ENCODE results near the gene NEK2. TPM values are rescaled to one million over a fixed set of nuclear protein-coding genes. Genes with fewer than 3 reads are reported as not detected.

Gene NEK2
- total RNA-seq, 1 experiment from 2014 or later = 17.6 TPM

- no peak overlapping the region for H3K23ac ChIP-seq (ENCODE audit: insufficient read length, low read depth, low read length)
- H3T11ph ChIP-seq (ENCODE audit: low read length) = no peak overlapping the region
- no peaks in the 10 kb centered on the region for H3K4me1 ChIP-seq (ENCODE audit: insufficient read depth, low read length)
- H2BK120ac ChIP-seq (ENCODE audit: low read depth, low read length, poor library complexity, severe bottlenecking) = no peak overlapping the region
- H3K56ac ChIP-seq (ENCODE audit: insufficient read length, low read depth, low read length) = no peak overlapping the region
- no peak overlapping the region for H2BK12ac ChIP-seq (ENCODE audit: insufficient read length, low read depth, low read length)
- no peaks in the 10 kb centered on the region for H3K36me3 Mint-ChIP-seq (ENCODE audit: insufficient read depth in 1 of 3, low read depth in 3 of 3)
- H3K23me2 ChIP-seq (ENCODE audit: insufficient read length, low read depth, low read length, poor library complexity, severe bottlenecking) = no peaks in the 10 kb centered on the region
- H3K4ac ChIP-seq (ENCODE audit: low read depth, low read length) = no peak overlapping the region
- no peak overlapping the region for H3K9ac ChIP-seq (ENCODE audit: extremely low read depth, insufficient read length, low read length)
- H2AFZ ChIP-seq (ENCODE audit: low read length) = no peak overlapping the region
- no peak overlapping the region for H3K4me2 ChIP-seq (ENCODE audit: insufficient read depth, insufficient read length, low read length)
- no peaks in the 10 kb centered on the region; the same call in 1 of the 2 replicates for H3K27me3 Mint-ChIP-seq (ENCODE audit: low read depth)
- H3K18ac ChIP-seq (ENCODE audit: insufficient read length, low read depth, low read length) = no peak overlapping the region
- no peaks in the 10 kb centered on the region for H3K27me3 ChIP-seq (ENCODE audit: insufficient read depth, low read length)
- no peak overlapping the region for H4K91ac ChIP-seq (ENCODE audit: insufficient read length, low read depth, low read length)
- no peaks in the 10 kb centered on the region for H3K9me3 ChIP-seq (ENCODE audit: control insufficient read depth, low read depth, low read length)
- peaks cover 12 to 17% of the 10 kb centered on the region in 2 experiments for H3K4me1 Mint-ChIP-seq
- no peaks in the 10 kb centered on the region for H3K79me2 ChIP-seq (ENCODE audit: insufficient read depth, low read length)
- no peak overlapping the region for H4K8ac ChIP-seq (replicated peaks; ENCODE audit: insufficient read length, low read depth, low read length)
- H3K27ac ChIP-seq (ENCODE audit: insufficient read length, low read depth, low read length) = no peak overlapping the region
- no peaks in the 10 kb centered on the region for H3K9me3 Mint-ChIP-seq
- no peak overlapping the region for H3K14ac ChIP-seq (ENCODE audit: insufficient read depth, low read length)
- no CpG with 5 or more reads among the region's 2 CpGs for WGBS (ENCODE audit: extremely low coverage, insufficient read length, low lambda C conversion rate)
- no peak overlapping the region for H2BK20ac ChIP-seq (ENCODE audit: low read depth, low read length, poor library complexity, severe bottlenecking)
- no peak for TF ChIP-seq CTCF (conservative IDR thresholded peaks at IDR 0.05)
- H2AK5ac ChIP-seq (ENCODE audit: insufficient read length, low read length) = no peak overlapping the region
- H4K5ac ChIP-seq (ENCODE audit: insufficient read length, low read depth, low read length) = no peak overlapping the region
- no peak for DNase-seq
- no peak overlapping the region for H3K4me3 Mint-ChIP-seq
- no peaks in the 10 kb centered on the region for H4K20me1 ChIP-seq (ENCODE audit: control insufficient read depth, insufficient read depth, insufficient read length)
- no peak overlapping the region for H2BK5ac ChIP-seq (ENCODE audit: insufficient read length, low read length)
- H3K27ac Mint-ChIP-seq = no peak overlapping the region
- H2BK15ac ChIP-seq (ENCODE audit: low read depth, low read length) = no peak overlapping the region
- H3K79me1 ChIP-seq (ENCODE audit: insufficient read depth, low read depth, low read length, poor library complexity, severe bottlenecking) = no peaks in the 10 kb centered on the region
Measured at GRCh38 chr1:211641942-211642341, 33.5 kb downstream of the NEK2 start.
